Thyroid gland (tissue), 4 donors: ENCODE data around the gene NOL12. TPM values are rescaled to one million over a fixed set of nuclear protein-coding genes. Genes with fewer than 3 reads are reported as not detected.

Source experiments
- DNase-seq, 2 donors: peaks; one replicate each; pipeline ENCODE4 v3.0.0-alpha.2; 2019
- H3K27ac ChIP-seq, 3 donors: fragments of 200-600 bp; sonication (generic); 1 replicate in 2 of 3; 2 replicates in 1 of 3; pipeline ENCODE4 v1.5.1; 2016 to 2019; ENCODE audit warnings: mild to moderate bottlenecking in 1 of 3, moderate library complexity in 1 of 3
- H3K27me3 ChIP-seq: fragments of 200-600 bp; sonication (generic); one replicate; pipeline ENCODE4 v1.5.1; 2019
- H3K36me3 ChIP-seq, 2 donors: fragments of 200-600 bp; sonication (generic); one replicate each; pipeline ENCODE4 v1.5.1; 2016 to 2019
- H3K4me1 ChIP-seq, 2 donors: fragments of 200-600 bp; sonication (generic); one replicate each; pipeline ENCODE4 v1.5.1; 2017 to 2019
- H3K4me3 ChIP-seq, 3 donors: fragments of 200-600 bp; sonication (generic); replicated peaks in 1 of 3; 1 replicate in 2 of 3; 2 replicates in 1 of 3; pipeline ENCODE4 v1.5.1; 2016; ENCODE audit warnings: mild to moderate bottlenecking in 1 of 3
- H3K9me3 ChIP-seq: fragments of 200-600 bp; sonication (generic); one replicate; pipeline ENCODE4 v1.5.1; 2017
- CTCF ChIP-seq, 6 experiments: fragments of 200-600 bp in 3 of 6; fragments of 450-650 bp in 3 of 6; sonication (generic) in 3 of 6; IDR thresholded peaks; one replicate each; pipeline ENCODE4 v1.5.1; 2016 to 2019; ENCODE audit warnings: antibody characterized with exemption in 6 of 6, mild to moderate bottlenecking in 2 of 6, inconsistent platforms in 1 of 6, moderate library complexity in 1 of 6
- POLR2A ChIP-seq, 2 donors: fragments of 450-650 bp; IDR thresholded peaks; one replicate each; pipeline ENCODE4 v1.6.1; 2017; ENCODE audit warnings: antibody characterized with exemption in 2 of 2, mild to moderate bottlenecking in 2 of 2, moderate library complexity in 1 of 2
- WGBS, 2 donors: methylation state at CpG; one replicate each; pipeline ENCODE4 v1.1.5; 2017; 5-methylcytosine and 5-hydroxymethylcytosine counted together
- intact Hi-C: fragments of 100-400 bp; cut with DNase I; formaldehyde crosslinking; loops from one replicate; pipeline ENCODE4 v1.15.1; 2023
- small RNA-seq: library from RNA; depleted of rRNA; stranded (forward); fragments of <200 nt; gene quantifications from one replicate; pipeline ENCODE3, GENCODE V24; 2016
- total RNA-seq, 4 donors: library from RNA; depleted of rRNA; stranded (reverse); fragments of >200 nt; gene quantifications; one replicate each; pipeline ENCODE4 v1.2.3, GENCODE V29; 2016

Gene NOL12
- total RNA-seq, 4 donors from 2014 or later = 18.7 to 52.6 (median 47.6) TPM

DNA sequence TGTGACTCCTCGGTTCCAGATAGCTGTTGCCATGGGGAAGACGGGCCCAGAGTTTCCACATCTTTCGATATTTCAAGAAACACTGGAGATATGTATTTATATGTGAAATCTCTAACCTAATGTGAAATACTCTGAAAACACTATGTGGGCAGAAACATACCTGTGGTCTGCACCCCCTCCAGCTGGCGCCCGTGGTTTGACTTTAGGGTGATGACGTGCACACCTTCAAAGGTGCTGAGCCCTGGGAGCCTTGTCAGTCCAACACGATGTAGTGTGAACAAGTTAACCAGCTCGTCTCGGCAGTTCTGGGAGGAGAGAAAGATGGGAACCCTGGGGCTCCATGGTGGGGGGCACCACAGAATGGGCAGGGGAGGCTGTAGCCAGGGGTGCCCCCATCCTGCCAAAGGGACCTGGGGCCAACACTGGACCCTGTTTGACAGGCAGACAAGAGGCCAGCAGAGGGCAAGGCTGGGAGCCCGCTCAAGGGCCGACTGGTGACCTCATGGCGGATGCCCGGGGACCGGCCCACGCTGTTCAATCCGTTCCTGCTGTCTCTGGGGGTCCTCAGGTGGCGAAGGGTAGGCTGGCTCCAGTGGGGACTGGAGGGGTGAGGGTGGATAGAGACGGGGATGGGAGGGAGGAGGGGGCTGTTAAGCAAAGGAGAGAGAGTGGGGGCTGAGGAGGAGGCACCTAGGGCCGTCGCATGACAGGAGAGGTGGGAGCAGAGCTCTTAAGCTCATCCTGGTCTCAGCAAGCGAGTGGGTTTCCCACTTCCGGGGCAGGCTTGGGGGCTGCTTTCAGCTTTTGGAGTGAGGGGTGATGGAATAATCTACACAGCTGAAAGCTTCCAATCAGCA lies 54.5 kb downstream of the NOL12 start:
- intact Hi-C loops = loop anchor here (10.0 kb wide), 1 partner anchor 54 kb away; no protein-coding TSS in a partner anchor

DNA sequence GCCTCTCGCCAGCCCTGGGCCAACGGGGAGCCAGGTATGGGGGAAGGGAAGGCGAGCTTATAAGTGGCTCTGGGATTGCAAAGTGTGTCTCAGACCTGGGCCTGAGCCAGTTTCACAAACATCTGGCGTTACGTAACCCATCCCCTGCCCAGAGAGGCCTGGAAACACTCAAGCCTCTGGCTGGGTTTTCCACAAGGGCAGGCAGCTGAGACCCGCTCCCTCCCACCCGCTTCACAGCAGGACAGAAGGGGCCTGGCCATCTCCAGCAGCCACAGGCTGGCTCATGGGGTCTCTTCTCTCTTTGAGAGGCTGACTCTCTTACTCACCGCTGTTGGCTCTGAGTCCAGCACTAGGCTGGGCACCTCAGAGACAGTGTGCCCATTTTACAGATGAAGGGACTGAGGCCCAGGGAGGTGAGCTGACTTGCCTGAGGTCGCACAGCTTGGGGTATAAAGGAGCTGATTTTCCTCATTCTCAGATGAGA lies 55.2 kb downstream of the NOL12 start:
- H3K27me3 ChIP-seq = no peaks in the 10 kb centered on the region

More for the DNA sequence above, 54.5 kb downstream of the NOL12 start:
- peaks cover 11 to 39% of the 10 kb centered on the region in 2 donors for H3K4me1 ChIP-seq
- H3K36me3 ChIP-seq = no peaks in the 10 kb centered on the region
- no peak for DNase-seq
- H3K27ac ChIP-seq = peak overlapping the region in 2 of 3 donors; percentile 13 to 90
- H3K27me3 ChIP-seq = no peaks in the 10 kb centered on the region
- 62 to 66% methylated on average over 22 of the region's 22 CpGs for WGBS, 2 donors
- H3K4me3 ChIP-seq = no peak overlapping the region
- TF ChIP-seq CTCF (IDR thresholded peaks at IDR 0.05) = no peak
- no peak for TF ChIP-seq POLR2A (IDR thresholded peaks at IDR 0.05)
- H3K9me3 ChIP-seq = no peaks in the 10 kb centered on the region

GRCh38 chr22:37742376-37743171 lies 56.4 kb downstream of the NOL12 start:
- 79 to 87% methylated on average over 15 to 16 of the region's 16 CpGs for WGBS, 2 donors
- intact Hi-C loops = loop anchor here (10.0 kb wide), 1 partner anchor 52 kb away; no protein-coding TSS in a partner anchor
- no peaks in the 10 kb centered on the region for H3K27me3 ChIP-seq
- no peaks in the 10 kb centered on the region for H3K36me3 ChIP-seq
- peak overlapping the region; percentile 40 to 90 (median 55) for H3K27ac ChIP-seq
- peak; percentile 43 to 51 for DNase-seq
- TF ChIP-seq CTCF (IDR thresholded peaks at IDR 0.05) (no peak), POLR2A (IDR thresholded peaks at IDR 0.05) (no peak)
- H3K4me1 ChIP-seq = peaks cover 17 to 46% of the 10 kb centered on the region in 2 donors
- no peak overlapping the region for H3K4me3 ChIP-seq
- H3K9me3 ChIP-seq = no peaks in the 10 kb centered on the region

More for the DNA sequence above, 55.2 kb downstream of the NOL12 start:
- H3K4me3 ChIP-seq = no peak overlapping the region
- TF ChIP-seq POLR2A (IDR thresholded peaks at IDR 0.05) (no peak), CTCF (IDR thresholded peaks at IDR 0.05) (no peak)
- peak overlapping the region; percentile 37 to 90 (median 69) for H3K27ac ChIP-seq
- no peaks in the 10 kb centered on the region for H3K36me3 ChIP-seq
- H3K9me3 ChIP-seq = no peaks in the 10 kb centered on the region
- H3K4me1 ChIP-seq = peaks cover 11 to 39% of the 10 kb centered on the region in 2 donors
- 23 to 33% methylated on average over 7 to 9 of the region's 9 CpGs for WGBS, 2 donors
- intact Hi-C loops = loop anchor here (10.0 kb wide), 1 partner anchor 53 kb away; no protein-coding TSS in a partner anchor
- peak; percentile 95 for DNase-seq

Small RNA genes within 50 kb of the gene (small RNA-seq; reads per million reads assigned to genes)
- not detected for gene RN7SL385P

Other genes with a start within 250 kb of the NOL12 start
- 10 to 100 TPM; 15.2 to 30.6 (median 19.2) TPM for gene MFNG, start 200.0 kb upstream of the NOL12 start, total RNA-seq
- 10 to 100 TPM in 3 of 4 donors, 1 to 10 TPM in 1; 6.5 to 17.3 (median 11.0) TPM for gene CARD10, start 166.9 kb upstream of the NOL12 start, total RNA-seq
- 10 to 100 TPM; 15.7 to 23.3 (median 18.3) TPM for gene CDC42EP1, start 125.9 kb upstream of the NOL12 start, total RNA-seq
- not detected for gene LGALS2, start 106.3 kb upstream of the NOL12 start, total RNA-seq
- 10 to 100 TPM; 46.2 to 90.5 (median 60.4) TPM for gene GGA1, start 77.5 kb upstream of the NOL12 start, total RNA-seq
- 10 to 100 TPM in 1 of 4 donors, 1 to 10 TPM in 2, under 1 TPM in 1; 0.81 to 10.1 (median 3.3) TPM for gene SH3BP1, start 46.7 kb upstream of the NOL12 start, total RNA-seq
- gene PDXP, start 27.6 kb upstream of the NOL12 start, total RNA-seq = 10 to 100 TPM in 3 of 4 donors, 1 to 10 TPM in 1; 4.2 to 15.8 (median 12.3) TPM
- gene LGALS1, start 10.7 kb upstream of the NOL12 start, total RNA-seq = 100 to 1,000 TPM; 146 to 212 (median 188) TPM
- gene TRIOBP, start 10.7 kb downstream of the NOL12 start, total RNA-seq = 100 to 1,000 TPM; 120 to 150 (median 140) TPM
- gene GCAT, start 121.6 kb downstream of the NOL12 start, total RNA-seq = 10 to 100 TPM; 30.4 to 59.1 (median 38.2) TPM
- not detected for gene GALR3, start 137.0 kb downstream of the NOL12 start, total RNA-seq
- 10 to 100 TPM; 54.7 to 75.9 (median 61.5) TPM for gene ANKRD54, start 158.0 kb downstream of the NOL12 start, total RNA-seq
- 100 to 1,000 TPM; 423 to 557 (median 455) TPM for gene EIF3L, start 163.1 kb downstream of the NOL12 start, total RNA-seq
- 10 to 100 TPM; 22.2 to 48.3 (median 30.8) TPM for gene MICALL1, start 220.0 kb downstream of the NOL12 start, total RNA-seq